HG03354 (cell line): ENCODE results near the gene RICTOR.

ENCODE experiments used
- ATAC-seq: cut with Tn5 transposase; IDR thresholded peaks from one replicate; pipeline ENCODE4 v1.9.1; 2021; ENCODE audit warnings: mild to moderate bottlenecking; ENCODE audit not compliant: unreplicated experiment, poor library complexity, severe bottlenecking

Gene RICTOR, protein sequence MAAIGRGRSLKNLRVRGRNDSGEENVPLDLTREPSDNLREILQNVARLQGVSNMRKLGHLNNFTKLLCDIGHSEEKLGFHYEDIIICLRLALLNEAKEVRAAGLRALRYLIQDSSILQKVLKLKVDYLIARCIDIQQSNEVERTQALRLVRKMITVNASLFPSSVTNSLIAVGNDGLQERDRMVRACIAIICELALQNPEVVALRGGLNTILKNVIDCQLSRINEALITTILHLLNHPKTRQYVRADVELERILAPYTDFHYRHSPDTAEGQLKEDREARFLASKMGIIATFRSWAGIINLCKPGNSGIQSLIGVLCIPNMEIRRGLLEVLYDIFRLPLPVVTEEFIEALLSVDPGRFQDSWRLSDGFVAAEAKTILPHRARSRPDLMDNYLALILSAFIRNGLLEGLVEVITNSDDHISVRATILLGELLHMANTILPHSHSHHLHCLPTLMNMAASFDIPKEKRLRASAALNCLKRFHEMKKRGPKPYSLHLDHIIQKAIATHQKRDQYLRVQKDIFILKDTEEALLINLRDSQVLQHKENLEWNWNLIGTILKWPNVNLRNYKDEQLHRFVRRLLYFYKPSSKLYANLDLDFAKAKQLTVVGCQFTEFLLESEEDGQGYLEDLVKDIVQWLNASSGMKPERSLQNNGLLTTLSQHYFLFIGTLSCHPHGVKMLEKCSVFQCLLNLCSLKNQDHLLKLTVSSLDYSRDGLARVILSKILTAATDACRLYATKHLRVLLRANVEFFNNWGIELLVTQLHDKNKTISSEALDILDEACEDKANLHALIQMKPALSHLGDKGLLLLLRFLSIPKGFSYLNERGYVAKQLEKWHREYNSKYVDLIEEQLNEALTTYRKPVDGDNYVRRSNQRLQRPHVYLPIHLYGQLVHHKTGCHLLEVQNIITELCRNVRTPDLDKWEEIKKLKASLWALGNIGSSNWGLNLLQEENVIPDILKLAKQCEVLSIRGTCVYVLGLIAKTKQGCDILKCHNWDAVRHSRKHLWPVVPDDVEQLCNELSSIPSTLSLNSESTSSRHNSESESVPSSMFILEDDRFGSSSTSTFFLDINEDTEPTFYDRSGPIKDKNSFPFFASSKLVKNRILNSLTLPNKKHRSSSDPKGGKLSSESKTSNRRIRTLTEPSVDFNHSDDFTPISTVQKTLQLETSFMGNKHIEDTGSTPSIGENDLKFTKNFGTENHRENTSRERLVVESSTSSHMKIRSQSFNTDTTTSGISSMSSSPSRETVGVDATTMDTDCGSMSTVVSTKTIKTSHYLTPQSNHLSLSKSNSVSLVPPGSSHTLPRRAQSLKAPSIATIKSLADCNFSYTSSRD (N-terminal part only)

DNA sequence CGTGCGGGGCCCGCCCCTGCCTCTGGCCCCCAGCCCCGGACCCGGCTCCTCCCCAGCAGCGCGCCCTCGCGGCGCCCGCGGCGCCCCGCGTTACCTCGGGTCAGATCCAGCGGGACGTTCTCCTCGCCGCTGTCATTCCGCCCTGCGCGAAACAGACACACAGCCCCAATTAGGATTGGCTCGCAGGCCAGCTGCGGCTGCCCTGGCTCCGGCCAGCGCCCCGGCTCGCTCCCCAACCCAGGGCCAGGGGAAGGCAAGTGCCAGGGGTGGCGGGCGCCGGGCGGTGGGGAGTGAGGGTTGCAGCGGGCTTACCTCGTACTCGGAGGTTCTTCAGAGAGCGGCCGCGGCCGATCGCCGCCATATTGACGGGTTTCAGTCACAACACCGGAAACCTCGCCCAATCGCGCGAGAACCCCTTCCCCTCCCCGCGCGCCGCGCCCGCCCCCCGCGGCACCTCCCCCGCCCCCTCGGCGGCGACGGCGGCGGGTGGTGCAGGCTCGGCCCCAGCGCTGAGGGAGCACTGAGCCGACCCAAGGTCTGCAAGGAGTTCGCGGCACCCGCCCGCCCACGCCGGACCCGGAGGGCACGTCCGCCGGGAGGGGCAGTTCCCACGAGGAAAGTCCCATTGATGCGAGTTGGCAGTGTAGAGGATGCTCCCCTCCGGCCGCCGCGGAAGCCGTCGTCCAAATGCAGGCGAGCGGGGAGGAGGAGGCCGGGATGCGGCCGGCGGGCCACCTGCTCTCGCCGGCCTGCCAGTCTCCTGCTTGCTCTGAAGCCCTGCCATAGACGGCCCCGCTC lies at the start of gene RICTOR:
Gene RICTOR, minus strand, starts transcription at position 383 of the 798 bp plus-strand sequence. Its CDS starts 22 bp downstream, at position 361.
- ATAC-seq = peak; percentile 73

DNA sequence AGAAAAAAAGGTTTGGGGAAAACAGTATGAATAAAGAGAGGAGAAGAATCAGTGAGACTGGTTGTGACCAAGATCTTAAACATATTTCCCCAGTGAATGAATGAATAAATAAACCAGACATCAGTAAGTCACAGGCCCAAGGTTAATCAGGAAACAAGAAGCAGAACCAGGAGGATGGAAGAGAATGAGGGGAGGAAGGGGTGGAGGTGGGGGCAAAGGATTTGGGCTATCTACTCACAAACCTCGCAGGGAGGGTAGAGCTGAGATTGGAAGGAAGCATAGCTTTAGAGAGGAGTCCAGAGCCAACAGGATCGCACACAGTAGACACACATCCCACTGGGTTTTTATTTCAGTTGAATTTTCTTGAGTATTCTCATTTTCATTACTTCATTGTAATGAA lies 47.7 kb upstream of the RICTOR start:
- no peak for ATAC-seq

DNA sequence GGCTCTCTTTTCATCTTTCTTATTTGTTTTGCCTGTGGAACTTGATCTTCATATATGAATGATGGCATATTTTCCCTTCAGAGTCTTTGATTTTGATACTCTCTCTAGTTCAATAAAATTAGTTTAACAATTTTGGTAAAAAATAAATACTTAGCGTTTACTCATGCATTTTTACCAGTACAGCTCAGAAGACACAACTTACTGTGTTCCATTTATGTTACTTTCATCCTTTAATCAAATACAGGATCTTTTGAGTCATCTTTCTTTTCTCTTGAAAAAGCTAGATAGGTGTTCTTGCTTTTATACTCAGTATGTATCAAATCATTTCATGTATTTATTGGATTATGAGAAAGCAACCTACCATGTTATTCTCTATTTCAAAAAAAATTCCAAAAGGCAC lies 47.1 kb upstream of the RICTOR start:
- ATAC-seq = no peak

DNA sequence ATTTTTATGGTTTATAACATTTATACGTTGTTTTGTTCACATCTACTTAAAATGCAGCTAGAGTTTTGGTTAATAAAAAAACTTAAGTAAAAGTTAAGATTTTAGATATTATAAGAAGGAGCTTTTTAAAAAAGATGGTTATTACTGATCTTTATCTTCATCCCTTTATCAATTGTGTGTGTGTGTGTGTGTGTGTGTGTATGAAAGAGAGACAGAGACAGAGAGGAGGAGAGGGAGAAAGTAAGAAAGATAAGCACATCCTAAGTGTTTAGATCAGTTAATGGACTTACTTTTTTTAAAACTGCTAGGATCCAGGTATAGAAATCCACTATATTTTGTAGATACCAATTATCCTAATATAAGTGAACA lies 45.8 kb upstream of the RICTOR start:
- no peak for ATAC-seq

DNA sequence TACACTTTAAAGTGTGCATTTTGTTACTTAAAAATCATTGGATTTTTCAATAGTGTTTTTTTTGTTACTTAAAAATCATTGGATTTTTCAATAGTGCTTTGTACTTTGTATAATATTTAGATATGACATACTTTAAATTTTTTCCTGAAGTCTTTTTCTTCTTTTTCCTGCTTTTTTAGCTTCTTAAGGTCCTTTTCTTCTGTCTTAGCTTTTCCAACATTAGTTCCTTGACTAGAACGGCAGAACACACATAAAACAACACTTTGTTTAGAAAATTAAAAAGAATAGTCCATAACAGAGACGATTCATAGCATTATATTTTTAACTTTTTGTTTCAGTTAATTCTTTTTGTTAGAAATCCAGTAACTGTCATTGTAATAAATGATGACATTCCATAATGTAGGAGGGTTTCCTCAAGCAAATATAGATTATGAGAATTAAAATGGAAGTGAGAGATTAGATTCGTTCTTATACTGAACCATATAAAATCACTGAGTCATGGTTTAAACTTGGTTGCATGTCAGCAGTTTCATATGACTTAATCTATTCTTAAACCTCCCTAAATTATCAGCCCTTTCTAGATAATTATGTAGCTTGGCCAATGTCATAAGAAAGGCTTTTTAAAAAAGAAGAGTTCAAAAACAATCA lies 45.3 kb upstream of the RICTOR start:
- ATAC-seq = no peak

DNA sequence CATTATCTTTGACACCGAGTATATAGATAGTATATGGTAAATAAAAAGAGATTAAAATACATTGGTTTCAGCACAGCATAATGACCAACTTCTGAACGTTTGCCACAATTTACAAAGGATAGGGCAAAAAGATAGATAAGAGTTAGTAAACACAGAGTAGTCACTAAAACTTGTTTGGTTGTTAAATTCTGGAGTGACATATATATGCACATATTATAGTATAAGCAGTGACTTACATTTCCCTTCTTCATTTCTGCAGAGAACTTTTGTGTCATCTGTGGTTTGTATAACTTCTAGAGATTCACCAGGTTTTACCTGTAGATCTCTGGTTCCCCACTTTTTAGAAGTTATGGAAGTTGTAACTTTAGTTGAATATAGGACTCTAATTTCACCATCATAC lies 44.4 kb upstream of the RICTOR start:
- no peak for ATAC-seq

DNA sequence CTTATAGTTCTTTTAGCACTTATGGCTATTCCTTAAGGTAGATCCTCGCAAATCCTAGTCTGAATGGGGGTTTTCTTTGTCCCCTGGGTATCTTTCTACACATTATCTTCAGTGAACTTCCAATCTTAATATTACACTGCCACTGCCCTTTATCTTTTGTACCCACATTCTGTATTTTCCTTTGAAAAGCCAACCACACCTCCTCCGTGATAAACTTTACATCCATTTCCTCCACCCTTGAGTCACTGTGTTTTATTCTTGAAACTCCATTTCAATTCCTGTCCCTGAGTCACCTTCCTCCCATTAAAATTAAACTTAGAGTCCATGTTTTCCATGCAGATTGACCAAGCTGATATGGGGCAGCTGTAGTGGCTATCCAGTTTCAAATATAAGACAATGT lies 43.2 kb upstream of the RICTOR start:
- ATAC-seq = no peak

DNA sequence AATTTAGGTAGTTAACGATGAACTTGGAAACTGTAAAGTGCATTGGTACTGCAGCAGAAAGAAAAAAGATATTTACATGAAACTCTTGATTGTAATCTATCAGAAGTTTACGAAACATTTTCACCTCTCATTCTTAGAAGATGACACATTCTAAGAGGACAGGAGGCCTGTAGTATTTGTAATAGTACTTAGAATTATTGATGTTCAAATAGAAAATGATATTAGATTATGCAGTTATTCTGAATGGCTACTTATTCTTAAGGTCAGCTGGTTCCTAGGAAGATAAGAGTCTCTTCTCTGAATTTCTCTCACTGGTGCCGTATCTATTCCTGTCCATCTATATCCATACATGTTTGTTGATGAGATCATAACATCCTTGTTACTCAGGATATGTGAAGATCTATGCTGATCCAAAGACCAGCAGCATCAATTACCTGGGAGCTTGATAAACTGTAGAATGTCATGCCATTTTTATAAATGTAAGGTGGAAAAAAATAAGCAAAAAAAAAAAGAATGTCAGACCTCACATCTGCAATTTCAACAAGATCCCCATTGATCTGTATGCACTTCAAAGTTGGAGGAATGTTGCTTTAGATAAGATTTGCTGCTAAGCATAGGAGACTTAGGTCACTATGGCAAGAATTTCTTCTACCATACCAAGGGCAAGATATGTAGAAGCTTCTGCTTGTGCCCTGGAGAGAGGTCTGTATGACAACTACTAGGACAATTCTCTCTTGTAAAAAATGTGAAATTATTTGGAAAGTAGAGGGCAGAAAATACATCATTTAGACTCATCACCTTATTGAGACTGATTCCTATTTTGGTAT lies 42.4 kb upstream of the RICTOR start:
- no peak for ATAC-seq

DNA sequence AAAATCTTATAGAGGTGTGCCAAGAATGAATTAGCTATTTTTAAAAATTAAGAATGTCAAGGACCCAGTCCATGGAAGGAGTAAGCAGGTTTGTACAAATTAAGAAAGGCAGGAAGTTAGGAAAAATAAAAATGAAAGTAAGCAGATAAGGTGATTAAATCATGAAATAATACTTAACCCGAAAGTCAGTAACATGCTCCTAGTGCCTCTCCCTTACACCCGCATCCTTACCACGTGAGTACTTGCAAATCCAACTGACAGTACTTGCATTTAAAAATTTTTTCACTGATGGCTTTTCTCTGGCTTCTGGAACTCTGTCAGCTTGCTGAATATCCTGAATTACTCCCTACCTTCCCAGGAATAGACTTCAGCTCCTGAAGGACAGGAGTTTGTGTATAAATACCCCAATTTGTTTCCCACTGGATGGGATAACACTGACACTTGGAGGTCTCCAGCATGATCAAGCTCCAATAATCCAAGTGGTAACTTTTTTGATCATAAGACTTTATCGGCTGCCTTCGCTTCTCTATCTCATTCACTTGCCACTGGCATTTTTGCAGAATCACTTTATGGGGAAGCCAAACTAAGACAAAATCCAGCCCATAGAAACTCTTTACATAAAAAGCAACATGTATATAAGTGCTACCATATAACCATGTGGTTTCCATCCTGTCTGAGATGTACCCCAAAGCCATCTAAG lies 41.6 kb upstream of the RICTOR start:
- no peak for ATAC-seq

DNA sequence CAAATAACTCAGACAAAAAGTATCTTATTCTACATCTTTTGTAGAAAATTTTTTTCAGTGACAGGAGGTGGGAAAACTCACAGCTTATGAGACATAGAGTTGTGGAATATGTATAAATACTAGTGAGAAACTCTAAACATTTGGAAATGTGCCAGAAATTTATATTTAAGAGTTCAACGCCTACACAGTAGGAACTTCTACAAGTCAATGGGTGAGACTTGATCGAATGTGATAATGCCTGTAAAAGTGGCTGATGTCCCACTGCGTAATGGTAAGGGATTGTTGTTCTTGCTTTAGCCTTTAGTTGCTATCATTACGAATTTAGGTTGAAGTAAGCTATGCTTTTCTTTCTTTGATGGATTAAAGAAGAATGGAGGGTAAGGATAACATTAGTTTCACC lies 40.0 kb upstream of the RICTOR start:
- ATAC-seq = no peak

DNA sequence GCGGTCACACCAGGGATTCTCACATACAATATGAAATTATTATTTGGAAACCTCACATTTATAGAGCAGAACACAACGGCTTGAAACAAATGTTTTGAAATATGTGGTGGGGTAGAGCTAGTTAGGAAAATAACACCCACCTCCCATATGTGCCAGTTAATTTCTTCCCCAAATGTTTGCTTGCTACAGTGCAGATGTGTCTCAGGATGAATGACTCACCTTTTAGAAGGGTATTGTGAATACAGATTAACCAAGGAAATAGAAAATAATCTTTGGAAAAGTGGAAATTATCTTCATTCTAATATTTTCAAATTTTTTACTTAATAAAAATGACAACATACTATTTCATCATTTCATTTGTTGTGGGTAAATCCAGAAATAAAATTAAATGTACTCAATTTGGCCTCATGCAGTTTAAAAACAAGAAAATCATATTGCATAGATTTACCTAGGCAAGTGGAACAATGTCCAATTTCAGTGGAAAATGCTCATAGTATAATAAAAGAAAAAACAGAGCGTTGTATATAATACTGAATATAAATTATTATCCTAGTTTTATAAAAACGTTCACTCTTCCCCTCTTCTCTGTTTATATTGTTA lies 39.3 kb upstream of the RICTOR start:
- no peak for ATAC-seq

DNA sequence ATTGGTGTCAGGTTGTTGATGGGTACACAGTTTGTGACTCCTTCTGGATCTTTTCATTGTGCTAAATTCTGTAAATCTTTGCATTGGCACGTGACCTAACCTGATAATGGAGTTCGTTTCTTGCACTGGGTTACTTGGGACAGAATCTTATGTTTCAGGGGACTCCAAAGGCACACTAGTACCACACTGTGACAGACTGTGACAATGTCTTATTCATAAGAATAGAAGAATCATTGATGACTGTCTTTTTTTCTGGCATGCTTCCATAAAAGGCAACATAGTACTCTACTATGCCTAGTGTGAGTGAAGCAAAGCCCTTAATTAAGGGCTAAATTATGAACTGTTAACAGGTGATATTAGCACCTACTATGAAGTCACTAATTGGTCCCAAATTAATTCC lies 35.4 kb upstream of the RICTOR start:
- ATAC-seq = no peak

DNA sequence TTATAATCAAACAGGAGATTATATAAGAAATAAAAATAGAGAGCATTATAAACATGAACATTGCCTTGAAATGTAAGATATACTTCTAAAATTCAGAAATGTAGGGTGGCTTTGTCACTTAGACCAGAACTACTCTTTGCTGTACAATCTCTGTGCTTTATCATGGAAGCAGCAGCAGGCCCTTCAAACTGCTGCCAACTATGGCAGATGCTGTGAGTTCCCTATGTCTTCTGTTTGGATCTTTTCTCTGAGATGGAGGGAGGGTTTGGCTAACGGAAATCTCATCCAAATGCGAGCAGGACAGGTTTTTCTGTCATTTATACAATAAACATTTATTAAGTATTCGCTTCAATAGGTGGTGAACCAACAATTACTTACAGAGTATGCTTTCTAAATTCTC lies 34.8 kb upstream of the RICTOR start:
- no peak for ATAC-seq

DNA sequence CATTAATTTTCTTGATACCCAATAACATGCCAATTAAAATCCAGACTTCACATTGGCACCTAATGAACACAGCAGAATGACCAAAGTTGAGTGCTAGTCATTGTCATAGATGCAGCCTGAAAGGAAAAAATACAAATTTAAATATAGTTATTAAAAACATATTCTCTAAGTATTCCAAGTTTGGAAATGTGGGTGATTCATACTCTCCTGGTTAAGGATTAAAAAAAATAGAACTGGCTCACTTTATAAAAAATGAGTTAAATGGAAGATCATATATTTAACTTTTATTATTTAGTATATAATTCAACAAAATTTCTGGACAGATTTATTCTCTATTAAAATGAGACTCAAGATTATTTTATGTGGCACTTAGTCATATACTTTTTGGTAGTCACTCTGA lies 33.2 kb upstream of the RICTOR start:
- no peak for ATAC-seq

DNA sequence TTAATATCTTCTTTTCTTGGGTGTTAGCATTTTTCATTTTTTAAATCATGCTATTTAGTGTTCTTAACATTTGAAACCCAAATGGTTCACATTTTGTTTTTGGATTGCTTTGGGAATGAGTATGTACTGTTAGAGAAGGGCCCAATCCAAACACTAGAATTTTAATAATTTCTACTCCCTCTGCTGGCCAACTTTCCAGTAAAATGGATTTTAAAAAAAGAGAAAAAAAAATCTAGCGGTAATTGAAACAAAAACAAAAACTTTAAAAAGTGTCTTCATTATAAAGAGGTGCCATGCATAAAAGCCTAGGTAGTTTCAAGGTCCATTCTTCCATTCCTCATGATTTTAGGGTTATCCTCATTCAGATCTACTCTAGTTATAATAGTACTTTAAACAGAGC lies 32.1 kb upstream of the RICTOR start:
- ATAC-seq = no peak

DNA sequence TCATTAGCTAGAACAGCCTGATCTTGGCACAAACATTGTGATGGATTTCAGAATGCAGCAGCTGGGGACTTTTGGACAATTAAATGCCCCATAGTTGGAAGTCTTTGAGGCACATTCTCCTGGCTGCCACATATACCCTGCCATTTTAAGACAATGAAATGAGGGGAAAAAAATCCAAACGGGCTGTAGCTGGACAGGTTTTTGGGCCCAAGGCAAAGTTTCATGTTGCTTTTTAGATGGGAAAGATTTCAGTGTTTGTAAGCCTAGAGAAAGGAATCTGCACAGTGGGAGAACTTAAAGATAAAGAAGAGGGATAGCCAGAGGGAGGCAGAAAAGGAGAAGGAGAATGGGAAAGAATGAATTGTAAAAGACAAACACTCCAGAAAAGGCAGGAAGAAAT lies 30.0 kb upstream of the RICTOR start:
- no peak for ATAC-seq

DNA sequence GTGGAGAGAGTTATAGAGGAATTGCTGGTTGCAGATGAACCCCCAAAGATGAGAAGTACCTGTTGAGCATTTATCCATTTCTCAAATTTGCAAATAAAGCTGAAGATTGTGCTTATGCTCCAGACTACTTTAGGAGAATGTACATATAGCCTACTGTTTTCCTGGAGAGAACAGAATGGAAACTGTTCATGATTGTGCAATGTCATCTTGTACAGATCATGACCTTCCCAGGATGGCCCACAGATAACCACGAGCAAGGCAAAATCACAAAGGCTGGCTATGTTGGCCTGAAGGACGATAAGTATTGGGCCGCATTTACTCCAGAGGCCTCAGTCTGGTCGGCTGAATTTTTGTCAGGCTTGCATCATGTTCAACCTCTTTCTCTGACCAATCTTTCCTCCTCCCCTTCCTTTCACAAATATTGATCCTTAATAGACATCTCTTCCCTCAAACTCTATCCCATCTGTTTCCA lies 28.5 kb upstream of the RICTOR start:
- ATAC-seq = no peak
